Smooth muscle cell of bladder (primary cell): ENCODE results near the gene USP17L26. TPM values are rescaled to one million over a fixed set of nuclear protein-coding genes. Genes with fewer than 3 reads are reported as not detected.

ENCODE experiments used
- total RNA-seq: library from RNA; depleted of rRNA; stranded (reverse); fragments of >200 nt; gene quantifications from 2 replicates; pipeline ENCODE4 v1.2.3, GENCODE V29; 2014

The USP17L26 gene, protein sequence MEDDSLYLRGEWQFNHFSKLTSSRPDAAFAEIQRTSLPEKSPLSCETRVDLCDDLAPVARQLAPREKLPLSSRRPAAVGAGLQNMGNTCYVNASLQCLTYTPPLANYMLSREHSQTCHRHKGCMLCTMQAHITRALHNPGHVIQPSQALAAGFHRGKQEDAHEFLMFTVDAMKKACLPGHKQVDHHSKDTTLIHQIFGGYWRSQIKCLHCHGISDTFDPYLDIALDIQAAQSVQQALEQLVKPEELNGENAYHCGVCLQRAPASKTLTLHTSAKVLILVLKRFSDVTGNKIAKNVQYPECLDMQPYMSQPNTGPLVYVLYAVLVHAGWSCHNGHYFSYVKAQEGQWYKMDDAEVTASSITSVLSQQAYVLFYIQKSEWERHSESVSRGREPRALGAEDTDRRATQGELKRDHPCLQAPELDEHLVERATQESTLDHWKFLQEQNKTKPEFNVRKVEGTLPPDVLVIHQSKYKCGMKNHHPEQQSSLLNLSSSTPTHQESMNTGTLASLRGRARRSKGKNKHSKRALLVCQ
- not detected in 2 replicates for total RNA-seq

DNA sequence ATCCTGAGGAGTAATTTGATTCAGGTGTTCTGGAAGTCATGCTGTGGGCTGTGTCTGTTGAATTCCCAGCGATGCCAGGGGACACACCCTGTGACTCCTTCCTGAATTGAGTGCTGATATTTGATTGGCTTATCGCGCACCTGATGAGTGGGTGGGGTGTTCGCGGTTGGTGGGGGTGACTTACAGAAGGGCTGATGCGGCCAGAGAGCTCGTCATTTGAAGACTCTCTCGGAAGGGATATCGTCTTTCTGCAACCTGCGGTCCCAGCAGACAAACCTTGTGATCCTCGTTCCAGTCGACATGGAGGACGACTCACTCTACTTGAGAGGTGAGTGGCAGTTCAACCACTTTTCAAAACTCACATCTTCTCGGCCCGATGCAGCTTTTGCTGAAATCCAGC, at the start of gene USP17L26:
Gene USP17L26 (plus strand): TSS at position 301 of the 400 bp plus-strand sequence. CDS start 0 bp downstream, at position 301.

DNA sequence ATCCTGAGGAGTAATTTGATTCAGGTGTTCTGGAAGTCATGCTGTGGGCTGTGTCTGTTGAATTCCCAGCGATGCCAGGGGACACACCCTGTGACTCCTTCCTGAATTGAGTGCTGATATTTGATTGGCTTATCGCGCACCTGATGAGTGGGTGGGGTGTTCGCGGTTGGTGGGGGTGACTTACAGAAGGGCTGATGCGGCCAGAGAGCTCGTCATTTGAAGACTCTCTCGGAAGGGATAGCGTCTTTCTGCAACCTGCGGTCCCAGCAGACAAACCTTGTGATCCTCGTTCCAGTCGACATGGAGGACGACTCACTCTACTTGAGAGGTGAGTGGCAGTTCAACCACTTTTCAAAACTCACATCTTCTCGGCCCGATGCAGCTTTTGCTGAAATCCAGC, 9.6 kb upstream of the USP17L26 start, which contains the start of gene USP17L24:
Gene USP17L24 (plus strand): TSS at position 301 of the 400 bp plus-strand sequence. CDS start 0 bp downstream, at position 301.

DNA sequence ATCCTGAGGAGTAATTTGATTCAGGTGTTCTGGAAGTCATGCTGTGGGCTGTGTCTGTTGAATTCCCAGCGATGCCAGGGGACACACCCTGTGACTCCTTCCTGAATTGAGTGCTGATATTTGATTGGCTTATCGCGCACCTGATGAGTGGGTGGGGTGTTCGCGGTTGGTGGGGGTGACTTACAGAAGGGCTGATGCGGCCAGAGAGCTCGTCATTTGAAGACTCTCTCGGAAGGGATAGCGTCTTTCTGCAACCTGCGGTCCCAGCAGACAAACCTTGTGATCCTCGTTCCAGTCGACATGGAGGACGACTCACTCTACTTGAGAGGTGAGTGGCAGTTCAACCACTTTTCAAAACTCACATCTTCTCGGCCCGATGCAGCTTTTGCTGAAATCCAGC, 4.8 kb upstream of the USP17L26 start, which contains the start of gene USP17L25:
Gene USP17L25 (plus strand): TSS at position 301 of the 400 bp plus-strand sequence. CDS start 0 bp downstream, at position 301.

DNA sequence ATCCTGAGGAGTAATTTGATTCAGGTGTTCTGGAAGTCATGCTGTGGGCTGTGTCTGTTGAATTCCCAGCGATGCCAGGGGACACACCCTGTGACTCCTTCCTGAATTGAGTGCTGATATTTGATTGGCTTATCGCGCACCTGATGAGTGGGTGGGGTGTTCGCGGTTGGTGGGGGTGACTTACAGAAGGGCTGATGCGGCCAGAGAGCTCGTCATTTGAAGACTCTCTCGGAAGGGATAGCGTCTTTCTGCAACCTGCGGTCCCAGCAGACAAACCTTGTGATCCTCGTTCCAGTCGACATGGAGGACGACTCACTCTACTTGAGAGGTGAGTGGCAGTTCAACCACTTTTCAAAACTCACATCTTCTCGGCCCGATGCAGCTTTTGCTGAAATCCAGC, 4.6 kb downstream of the USP17L26 start, which contains the start of gene USP17L5:
Gene USP17L5 (plus strand): TSS at position 301 of the 400 bp plus-strand sequence. CDS start 0 bp downstream, at position 301.

DNA sequence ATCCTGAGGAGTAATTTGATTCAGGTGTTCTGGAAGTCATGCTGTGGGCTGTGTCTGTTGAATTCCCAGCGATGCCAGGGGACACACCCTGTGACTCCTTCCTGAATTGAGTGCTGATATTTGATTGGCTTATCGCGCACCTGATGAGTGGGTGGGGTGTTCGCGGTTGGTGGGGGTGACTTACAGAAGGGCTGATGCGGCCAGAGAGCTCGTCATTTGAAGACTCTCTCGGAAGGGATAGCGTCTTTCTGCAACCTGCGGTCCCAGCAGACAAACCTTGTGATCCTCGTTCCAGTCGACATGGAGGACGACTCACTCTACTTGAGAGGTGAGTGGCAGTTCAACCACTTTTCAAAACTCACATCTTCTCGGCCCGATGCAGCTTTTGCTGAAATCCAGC, 9.4 kb downstream of the USP17L26 start, which contains the start of gene USP17L27:
Gene USP17L27 (plus strand): TSS at position 301 of the 400 bp plus-strand sequence. CDS start 0 bp downstream, at position 301.

DNA sequence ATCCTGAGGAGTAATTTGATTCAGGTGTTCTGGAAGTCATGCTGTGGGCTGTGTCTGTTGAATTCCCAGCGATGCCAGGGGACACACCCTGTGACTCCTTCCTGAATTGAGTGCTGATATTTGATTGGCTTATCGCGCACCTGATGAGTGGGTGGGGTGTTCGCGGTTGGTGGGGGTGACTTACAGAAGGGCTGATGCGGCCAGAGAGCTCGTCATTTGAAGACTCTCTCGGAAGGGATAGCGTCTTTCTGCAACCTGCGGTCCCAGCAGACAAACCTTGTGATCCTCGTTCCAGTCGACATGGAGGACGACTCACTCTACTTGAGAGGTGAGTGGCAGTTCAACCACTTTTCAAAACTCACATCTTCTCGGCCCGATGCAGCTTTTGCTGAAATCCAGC, 14.1 kb downstream of the USP17L26 start, which contains the start of gene USP17L28:
Gene USP17L28 (plus strand): TSS at position 301 of the 400 bp plus-strand sequence. CDS start 0 bp downstream, at position 301.

DNA sequence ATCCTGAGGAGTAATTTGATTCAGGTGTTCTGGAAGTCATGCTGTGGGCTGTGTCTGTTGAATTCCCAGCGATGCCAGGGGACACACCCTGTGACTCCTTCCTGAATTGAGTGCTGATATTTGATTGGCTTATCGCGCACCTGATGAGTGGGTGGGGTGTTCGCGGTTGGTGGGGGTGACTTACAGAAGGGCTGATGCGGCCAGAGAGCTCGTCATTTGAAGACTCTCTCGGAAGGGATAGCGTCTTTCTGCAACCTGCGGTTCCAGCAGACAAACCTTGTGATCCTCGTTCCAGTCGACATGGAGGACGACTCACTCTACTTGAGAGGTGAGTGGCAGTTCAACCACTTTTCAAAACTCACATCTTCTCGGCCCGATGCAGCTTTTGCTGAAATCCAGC, 18.9 kb downstream of the USP17L26 start, which contains the start of gene USP17L29:
Gene USP17L29 (plus strand): TSS at position 301 of the 400 bp plus-strand sequence. CDS start 0 bp downstream, at position 301.

DNA sequence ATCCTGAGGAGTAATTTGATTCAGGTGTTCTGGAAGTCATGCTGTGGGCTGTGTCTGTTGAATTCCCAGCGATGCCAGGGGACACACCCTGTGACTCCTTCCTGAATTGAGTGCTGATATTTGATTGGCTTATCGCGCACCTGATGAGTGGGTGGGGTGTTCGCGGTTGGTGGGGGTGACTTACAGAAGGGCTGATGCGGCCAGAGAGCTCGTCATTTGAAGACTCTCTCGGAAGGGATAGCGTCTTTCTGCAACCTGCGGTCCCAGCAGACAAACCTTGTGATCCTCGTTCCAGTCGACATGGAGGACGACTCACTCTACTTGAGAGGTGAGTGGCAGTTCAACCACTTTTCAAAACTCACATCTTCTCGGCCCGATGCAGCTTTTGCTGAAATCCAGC, 28.4 kb downstream of the USP17L26 start, which contains the start of gene USP17L30:
Gene USP17L30 (plus strand): TSS at position 301 of the 400 bp plus-strand sequence. CDS start 0 bp downstream, at position 301.

Other genes starting within 250 kb of the USP17L26 start
- not detected in 2 replicates for gene FAM90A26, start 164.2 kb upstream of the USP17L26 start, total RNA-seq
- not detected in 2 replicates for gene USP17L10, start 124.0 kb upstream of the USP17L26 start, total RNA-seq
- gene USP17L11, start 119.3 kb upstream of the USP17L26 start, total RNA-seq = under 0.01 TPM in 1 of 2 replicates, not detected in the other
- gene USP17L12, start 114.5 kb upstream of the USP17L26 start, total RNA-seq = not detected in 2 replicates
- not detected in 2 replicates for gene USP17L13, start 109.8 kb upstream of the USP17L26 start, total RNA-seq
- not detected in 2 replicates for gene USP17L15, start 100.3 kb upstream of the USP17L26 start, total RNA-seq
- not detected in 2 replicates for gene USP17L17, start 90.8 kb upstream of the USP17L26 start, total RNA-seq
- not detected in 2 replicates for gene USP17L18, start 86.0 kb upstream of the USP17L26 start, total RNA-seq
- gene USP17L19, start 81.3 kb upstream of the USP17L26 start, total RNA-seq = not detected in 2 replicates
- gene USP17L20, start 76.5 kb upstream of the USP17L26 start, total RNA-seq = not detected in 2 replicates
- not detected in 2 replicates for gene USP17L21, start 71.8 kb upstream of the USP17L26 start, total RNA-seq
- not detected in 2 replicates for gene USP17L22, start 67.0 kb upstream of the USP17L26 start, total RNA-seq
- gene USP17L24, start 9.5 kb upstream of the USP17L26 start, total RNA-seq = not detected in 2 replicates
- not detected in 2 replicates for gene USP17L25, start 4.7 kb upstream of the USP17L26 start, total RNA-seq
- not detected in 2 replicates for gene USP17L5, start 4.7 kb downstream of the USP17L26 start, total RNA-seq
- not detected in 2 replicates for gene USP17L27, start 9.5 kb downstream of the USP17L26 start, total RNA-seq
- not detected in 2 replicates for gene USP17L28, start 14.2 kb downstream of the USP17L26 start, total RNA-seq
- not detected in 2 replicates for gene USP17L29, start 19.0 kb downstream of the USP17L26 start, total RNA-seq
- gene USP17L30, start 28.5 kb downstream of the USP17L26 start, total RNA-seq = not detected in 2 replicates
- not detected in 2 replicates for gene DEFB131A, start 109.8 kb downstream of the USP17L26 start, total RNA-seq